Measurements from ENCODE around the gene B4GALT6. TPM values are rescaled to one million over a fixed set of nuclear protein-coding genes. Genes with fewer than 3 reads are reported as not detected.

B4GALT6 gene
- total and polyA plus RNA-seq, 2 of the 8 experiments (the other 6 are each of a cell fraction or from before 2014, with no cell fraction given): 6.3 to 41.5 TPM

DNA sequence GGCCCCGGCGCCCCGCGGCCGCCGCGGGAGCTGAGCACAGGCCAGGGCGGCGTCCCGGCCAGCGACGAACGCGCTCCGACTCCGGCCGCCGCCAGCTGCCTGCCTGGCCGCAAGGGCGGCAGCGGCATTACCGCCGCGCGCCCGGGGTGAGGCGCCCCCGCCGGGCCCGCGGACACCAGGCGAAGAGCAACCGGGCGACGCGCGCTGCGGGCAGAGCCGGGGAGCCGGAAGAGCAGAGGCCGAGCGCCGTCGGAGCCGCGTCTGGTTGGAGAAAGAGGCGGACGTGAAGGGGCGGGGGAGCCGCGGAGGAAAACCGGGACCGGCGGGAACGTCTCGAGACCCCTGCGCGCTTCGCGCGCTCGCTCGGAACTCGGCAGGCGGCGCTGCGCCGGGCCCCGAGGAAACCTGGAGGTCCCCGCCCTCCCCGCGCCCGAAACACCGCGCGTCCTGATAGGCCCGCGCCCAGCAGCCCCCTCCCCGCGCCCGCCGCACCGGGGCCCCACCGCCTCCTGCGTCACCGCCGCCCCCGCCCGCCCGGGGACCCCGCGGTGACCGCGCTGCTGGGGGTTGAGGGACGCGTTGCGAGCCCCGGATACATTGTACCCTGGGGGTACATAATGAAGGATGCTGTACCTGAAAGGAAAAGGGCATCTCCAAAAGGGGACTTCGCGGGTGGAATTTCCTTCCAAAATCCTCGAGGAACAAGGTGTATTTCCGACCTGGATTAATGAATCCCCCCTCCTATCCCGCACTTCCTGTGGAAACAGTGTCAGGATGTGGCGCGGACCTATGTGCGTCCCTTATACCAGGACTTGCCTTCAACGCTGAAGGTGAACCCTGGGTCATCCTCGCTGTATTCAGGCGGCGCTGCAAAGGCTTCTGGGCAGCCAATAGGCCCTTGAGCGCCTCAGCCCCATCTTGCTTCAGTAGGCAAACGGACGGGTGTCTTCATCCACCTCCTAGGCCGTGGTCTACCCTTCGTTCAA is 1.0 kb upstream of the B4GALT6 start (continued):
- TF ChIP-seq POU5F1 (IDR thresholded peaks at IDR 0.05; ENCODE audit: low read depth, low read length) (no peak), CTCF (IDR thresholded peaks at IDR 0.05; ENCODE audit: control extremely low read depth in 1 of 3, insufficient read depth in 1 of 3, low read depth in 1 of 3, low read length in 3 of 3) (peak; percentile 4 to 50 (median 39)), HDAC2 (IDR thresholded peaks at IDR 0.05; ENCODE audit: borderline replicate concordance in 1 of 2, low read depth in 2 of 2, low read length in 2 of 2) (peak in 1 of 2 experiments; percentile 82; a peak in 2 of 4 replicates), TAF1 (IDR thresholded peaks at IDR 0.05; ENCODE audit: low read depth, low read length) (peak; percentile 82), JUN (IDR thresholded peaks at IDR 0.05; ENCODE audit: low read depth, low read length) (no peak), RBBP5 (IDR thresholded peaks at IDR 0.05; ENCODE audit: borderline replicate concordance, low read depth, low read length) (peak; percentile 95), POLR2AphosphoS5 (IDR thresholded peaks at IDR 0.05; ENCODE audit: low read depth, low read length) (peak; percentile 66), MAX (IDR thresholded peaks at IDR 0.05) (peak; percentile 17), RAD21 (IDR thresholded peaks at IDR 0.05 in 1 of 2, conservative IDR thresholded peaks at IDR 0.05 in 1 of 2; ENCODE audit: low read depth in 2 of 2, low read length in 2 of 2) (peak in 1 of 2 experiments; percentile 22; a peak in 1 of 4 replicates), SRF (IDR thresholded peaks at IDR 0.05; ENCODE audit: low read depth, low read length) (no peak), POLR2A (IDR thresholded peaks at IDR 0.05; ENCODE audit: control extremely low read depth in 1 of 2, low read depth in 2 of 2, low read length in 2 of 2) (peak; percentile 37 to 81), NANOG (IDR thresholded peaks at IDR 0.05; ENCODE audit: insufficient read depth, low read depth, low read length, poor library complexity, severe bottlenecking) (no peak), CREB1 (IDR thresholded peaks at IDR 0.05) (peak; percentile 64), BRCA1 (IDR thresholded peaks at IDR 0.05; ENCODE audit: low read depth, low read length) (no peak), YY1 (IDR thresholded peaks at IDR 0.05; ENCODE audit: low read depth, low read length) (peak; percentile 92)
- TF ChIP-seq, protein P1, sequence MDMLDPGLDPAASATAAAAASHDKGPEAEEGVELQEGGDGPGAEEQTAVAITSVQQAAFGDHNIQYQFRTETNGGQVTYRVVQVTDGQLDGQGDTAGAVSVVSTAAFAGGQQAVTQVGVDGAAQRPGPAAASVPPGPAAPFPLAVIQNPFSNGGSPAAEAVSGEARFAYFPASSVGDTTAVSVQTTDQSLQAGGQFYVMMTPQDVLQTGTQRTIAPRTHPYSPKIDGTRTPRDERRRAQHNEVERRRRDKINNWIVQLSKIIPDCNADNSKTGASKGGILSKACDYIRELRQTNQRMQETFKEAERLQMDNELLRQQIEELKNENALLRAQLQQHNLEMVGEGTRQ (IDR thresholded peaks at IDR 0.05; ENCODE audit: low read length): no peak

Data from H1 (cell line).